Esophagus muscularis mucosa (tissue), 3 donors: ENCODE results near the gene PIP4K2A.

ENCODE experiments used
- CTCF ChIP-seq, 3 experiments: fragments of 200-600 bp in 2 of 3; fragments of 450-650 bp in 1 of 3; sonication (generic) in 2 of 3; IDR thresholded peaks; one replicate each; pipeline ENCODE4 v1.5.1; 2017 to 2019; ENCODE audit warnings: antibody characterized with exemption in 3 of 3, mild to moderate bottlenecking in 2 of 3, moderate library complexity in 1 of 3
- POLR2AphosphoS5 ChIP-seq, 2 donors: sonication (generic); formaldehyde crosslinking; IDR thresholded peaks; one replicate each; pipeline ENCODE4 v1.6.1; 2017; ENCODE audit warnings: antibody characterized with exemption in 2 of 2

GRCh38 chr10:22667093-22667480 is 47.3 kb downstream of the PIP4K2A start:
- no peak for TF ChIP-seq CTCF (IDR thresholded peaks at IDR 0.05)
- TF ChIP-seq POLR2AphosphoS5 (IDR thresholded peaks at IDR 0.05): no peak
